Stimulated activated CD4-positive, alpha-beta T cell treated with anti-CD3 and anti-CD28 coated beads, Interleukin-1b, Interleukin-23, amount 100 ng/mL, for 1 hour (primary cell): ENCODE measurements around the gene CER1.

Experiments used
- DNase-seq, 2 donors: peaks; one replicate each; pipeline ENCODE4 v3.0.0-alpha.2; 2020; ENCODE audit warnings: low read depth in 2 of 2

The CER1 gene

DNA sequence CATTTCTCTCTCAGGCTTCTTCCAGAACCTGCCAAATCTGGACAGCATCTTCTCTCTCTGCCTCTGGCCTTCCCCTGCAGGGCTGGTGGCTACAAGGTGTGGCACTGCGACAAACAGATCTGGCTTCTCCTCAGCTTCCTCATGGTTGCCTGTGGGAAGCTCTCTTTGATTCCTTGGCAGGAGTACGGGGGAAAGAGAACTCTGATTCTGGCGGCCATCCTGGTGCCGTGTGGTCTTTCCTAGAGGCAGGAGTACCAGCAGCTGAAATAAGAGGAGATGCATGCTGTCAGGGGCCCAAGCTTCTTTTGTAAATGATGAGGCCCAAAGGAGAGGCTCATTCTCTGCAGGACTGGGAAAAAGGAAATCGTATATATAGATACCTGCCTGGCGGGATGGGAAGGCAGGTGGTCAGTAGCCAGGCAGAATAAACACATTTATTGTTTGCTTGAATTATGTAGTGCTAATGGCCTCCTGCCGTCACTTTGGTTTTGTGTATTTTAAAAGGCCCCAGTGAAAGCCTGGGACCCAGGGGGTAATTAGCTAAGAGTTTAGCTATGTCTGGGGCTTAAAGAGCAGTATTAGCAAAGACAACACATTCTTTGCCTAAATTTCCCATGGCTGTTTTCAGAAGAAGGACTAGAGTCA is at the start of gene CER1:
Gene CER1 (minus strand): TSS at position 343 of the 645 bp plus-strand sequence. CDS start 61 bp downstream, at position 282.
- no peak for DNase-seq

GRCh38 chr9:14770592-14770991 is 48.1 kb upstream of the CER1 start:
- DNase-seq = no peak

DNA sequence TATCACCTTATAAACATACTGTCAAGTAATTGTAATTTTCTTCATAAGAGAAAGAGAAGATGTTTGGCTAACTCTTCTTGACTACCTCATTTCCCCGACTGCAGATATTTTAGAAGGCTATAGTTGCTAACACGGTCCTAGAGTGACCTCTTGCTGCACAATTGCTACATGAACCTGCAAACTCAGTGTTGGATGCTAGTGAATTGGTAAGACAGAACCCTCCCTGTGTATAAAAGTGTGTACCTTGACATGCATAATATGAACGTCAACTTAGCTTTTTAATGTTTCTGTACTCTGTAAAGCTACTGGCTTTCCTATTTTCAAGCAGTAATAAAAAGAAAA is 46.7 kb upstream of the CER1 start:
- no peak for DNase-seq

- no peak for DNase-seq
Measured at GRCh38 chr9:14768405-14769229, 46.1 kb upstream of the CER1 start.

DNA sequence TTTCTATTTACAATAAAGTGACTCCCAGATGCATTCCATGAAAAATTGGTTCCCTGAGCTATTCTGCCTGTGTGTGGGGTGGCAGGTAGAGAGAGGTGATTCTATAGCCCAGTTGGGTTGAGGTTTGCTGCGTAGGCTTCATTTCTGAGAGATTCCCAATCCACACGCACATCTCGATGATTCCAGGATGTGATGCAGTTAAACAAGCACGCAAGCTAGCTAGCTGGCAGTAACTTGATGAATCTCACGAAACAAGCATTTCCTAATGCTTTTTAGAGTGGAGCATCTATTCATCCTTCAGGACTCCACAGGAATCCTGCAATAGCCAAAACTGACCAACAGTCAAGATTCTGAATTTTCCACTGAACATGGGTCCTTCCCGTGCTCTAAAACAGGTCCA is 43.8 kb upstream of the CER1 start:
- DNase-seq = no peak

DNA sequence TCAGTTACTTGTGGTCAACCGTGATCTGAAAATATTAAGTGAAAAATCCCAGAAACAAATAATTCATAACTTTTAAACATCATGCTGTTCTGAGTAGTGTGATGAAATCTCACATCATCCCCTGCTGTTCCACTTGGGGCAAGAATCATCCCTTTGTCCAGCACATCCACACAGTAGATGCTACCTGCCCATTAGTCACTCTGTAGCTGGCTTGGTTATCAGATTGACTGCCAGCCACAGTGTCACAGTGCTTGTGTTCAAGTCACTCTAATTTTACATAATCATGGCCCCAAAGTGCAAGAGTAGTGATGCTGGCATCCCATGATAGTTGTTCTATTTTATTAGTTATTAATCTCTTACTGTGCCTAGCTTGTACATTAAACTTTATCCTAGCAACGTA is 39.1 kb upstream of the CER1 start:
- no peak for DNase-seq

- no peak for DNase-seq
Measured at GRCh38 chr9:14760060-14760459, 37.5 kb upstream of the CER1 start.

GRCh38 chr9:14756291-14756690 is 33.8 kb upstream of the CER1 start:
- no peak for DNase-seq

DNA sequence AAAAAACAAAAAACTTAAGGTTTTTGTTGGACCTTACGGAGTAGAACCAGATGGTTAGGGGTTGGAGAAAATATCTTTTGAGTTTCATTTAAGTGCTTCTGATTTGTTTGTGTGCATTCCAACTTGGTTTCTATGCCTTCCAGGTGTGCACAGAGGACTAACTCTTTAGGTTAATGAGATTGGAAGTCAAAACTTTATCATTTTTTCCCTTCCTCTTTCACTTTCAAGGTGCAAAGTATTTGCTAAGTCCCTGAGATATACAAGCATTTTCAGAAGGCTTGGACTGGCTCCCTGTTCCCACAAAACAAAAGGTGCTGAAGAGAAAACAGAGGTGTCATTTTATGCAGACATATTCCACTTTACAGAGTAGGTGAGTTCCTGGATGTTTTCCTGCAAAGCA is 30.3 kb upstream of the CER1 start:
- no peak for DNase-seq

GRCh38 chr9:14752271-14752670 is 29.7 kb upstream of the CER1 start:
- DNase-seq = no peak

DNA sequence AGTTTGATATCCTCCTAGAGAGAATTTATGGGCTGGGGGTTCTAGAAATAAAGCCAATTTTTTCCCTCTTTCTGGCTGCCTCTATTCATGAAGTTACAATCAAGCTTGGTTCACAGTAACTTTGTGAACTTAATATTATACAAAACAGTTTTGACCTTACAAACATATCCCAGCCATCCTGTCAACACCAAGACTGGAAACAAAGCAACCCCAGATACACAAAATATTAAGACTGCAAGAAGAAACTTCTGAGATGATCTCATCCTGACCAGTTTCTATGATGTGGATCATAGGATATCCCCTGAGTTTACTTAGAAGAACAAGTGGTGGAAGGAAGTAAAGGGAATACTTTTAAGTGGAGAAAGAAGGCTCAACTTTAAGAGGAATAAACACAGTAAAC is 28.3 kb upstream of the CER1 start:
- no peak for DNase-seq

DNA sequence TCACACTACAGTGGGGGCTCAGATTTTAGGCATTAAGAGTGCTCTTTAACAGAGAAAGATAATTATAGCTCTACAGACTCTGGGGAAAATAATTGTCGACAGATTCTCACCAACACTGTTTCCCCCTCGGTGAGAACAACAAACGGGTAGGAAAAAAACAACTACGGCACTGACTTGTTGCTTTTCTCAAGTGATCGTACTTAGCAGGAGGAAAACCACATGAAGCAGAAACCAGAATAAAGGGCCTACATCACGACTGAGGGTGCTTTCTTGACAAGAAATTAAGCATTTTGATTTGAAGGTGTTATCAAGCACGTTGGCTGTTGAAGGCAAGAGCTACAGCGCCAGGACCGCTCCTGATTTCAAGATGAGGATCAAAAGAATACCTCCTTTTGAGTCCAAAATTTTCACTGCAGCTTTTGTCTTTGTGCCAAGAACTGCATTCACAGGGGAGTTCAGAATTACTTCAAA is 27.2 kb upstream of the CER1 start:
- DNase-seq = no peak

GRCh38 chr9:14748373-14748772 is 25.8 kb upstream of the CER1 start:
- no peak for DNase-seq

- DNase-seq = no peak
Measured at GRCh38 chr9:14747111-14747510, 24.6 kb upstream of the CER1 start.

- DNase-seq = no peak
Measured at GRCh38 chr9:14746626-14747025, 24.1 kb upstream of the CER1 start.

DNA sequence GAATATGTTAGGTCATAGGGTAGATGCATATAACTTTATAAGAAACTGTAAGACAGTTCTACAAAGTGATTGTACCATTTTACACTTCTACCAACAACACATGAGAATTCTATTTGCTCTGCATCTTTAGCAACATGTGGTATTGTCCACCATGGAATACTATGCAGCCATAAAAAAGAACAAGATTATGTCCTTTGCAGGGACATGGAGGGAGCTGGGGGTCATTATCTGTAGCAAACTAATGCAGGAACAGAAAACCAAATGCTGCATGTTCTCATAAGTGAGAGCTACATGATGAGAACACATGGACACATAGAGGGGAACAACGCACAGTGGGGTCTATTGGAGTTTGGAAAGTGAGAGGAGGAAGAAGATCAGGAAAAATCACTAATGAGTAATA is 22.2 kb upstream of the CER1 start:
- no peak for DNase-seq

DNA sequence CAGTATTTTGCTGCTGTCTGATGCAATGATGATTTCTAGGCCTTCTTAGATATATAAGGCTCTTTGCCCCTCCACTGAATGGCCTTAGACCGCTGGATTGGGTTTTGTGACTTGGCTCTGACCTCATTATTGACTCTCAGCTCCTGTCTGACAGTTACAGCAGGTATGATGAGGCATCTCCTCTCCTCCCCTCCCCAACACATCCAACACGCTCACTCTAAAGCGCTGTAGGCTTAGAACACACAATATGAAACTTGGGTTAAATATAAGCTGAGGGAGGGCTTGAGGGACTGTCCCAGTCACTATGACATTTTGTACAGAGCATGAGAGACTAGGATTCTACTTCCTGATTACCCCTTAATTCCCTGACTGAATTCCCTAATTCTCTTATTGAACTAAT is 18.8 kb upstream of the CER1 start:
- DNase-seq = no peak

DNA sequence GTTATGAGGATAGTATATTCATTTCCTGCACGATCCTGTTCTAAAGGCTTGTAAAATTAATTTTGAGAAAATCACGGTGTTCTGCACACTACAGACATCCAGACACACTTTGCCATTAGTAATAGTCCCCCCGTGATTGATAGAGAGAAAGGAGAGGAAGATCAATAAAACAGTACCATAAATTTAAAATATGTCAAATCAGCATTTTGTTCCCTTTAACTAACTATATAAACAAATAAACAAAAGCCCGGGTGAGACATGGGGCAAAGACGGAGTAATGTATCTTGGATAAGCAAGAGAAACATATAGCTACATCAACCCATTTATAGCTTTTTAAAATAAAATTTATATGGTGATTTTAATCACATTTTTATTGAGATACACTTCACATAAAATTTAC is 10.6 kb upstream of the CER1 start:
- DNase-seq = no peak

GRCh38 chr9:14731294-14731981 is 8.9 kb upstream of the CER1 start:
- no peak for DNase-seq

GRCh38 chr9:14730461-14730898 is 7.9 kb upstream of the CER1 start:
- no peak for DNase-seq

DNA sequence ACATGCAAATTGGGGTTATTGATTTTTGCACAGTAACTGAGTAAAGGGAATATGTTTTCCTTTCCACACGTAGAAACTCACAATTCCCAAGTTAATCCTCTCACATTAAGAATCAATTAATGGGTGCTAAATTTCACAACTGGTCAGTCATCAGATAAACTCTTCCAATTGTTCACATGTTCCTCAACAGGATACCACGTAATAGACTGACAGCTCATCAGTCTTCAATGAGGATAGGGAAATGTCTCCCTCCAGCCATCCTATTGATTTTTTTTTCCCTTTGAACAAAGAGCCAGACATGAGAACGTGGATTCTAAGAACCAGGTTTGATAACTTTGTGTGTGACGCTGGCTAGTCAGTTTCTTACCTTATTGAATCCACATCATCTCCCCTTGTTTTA is 768 bp upstream of the CER1 start:
- no peak for DNase-seq

DNA sequence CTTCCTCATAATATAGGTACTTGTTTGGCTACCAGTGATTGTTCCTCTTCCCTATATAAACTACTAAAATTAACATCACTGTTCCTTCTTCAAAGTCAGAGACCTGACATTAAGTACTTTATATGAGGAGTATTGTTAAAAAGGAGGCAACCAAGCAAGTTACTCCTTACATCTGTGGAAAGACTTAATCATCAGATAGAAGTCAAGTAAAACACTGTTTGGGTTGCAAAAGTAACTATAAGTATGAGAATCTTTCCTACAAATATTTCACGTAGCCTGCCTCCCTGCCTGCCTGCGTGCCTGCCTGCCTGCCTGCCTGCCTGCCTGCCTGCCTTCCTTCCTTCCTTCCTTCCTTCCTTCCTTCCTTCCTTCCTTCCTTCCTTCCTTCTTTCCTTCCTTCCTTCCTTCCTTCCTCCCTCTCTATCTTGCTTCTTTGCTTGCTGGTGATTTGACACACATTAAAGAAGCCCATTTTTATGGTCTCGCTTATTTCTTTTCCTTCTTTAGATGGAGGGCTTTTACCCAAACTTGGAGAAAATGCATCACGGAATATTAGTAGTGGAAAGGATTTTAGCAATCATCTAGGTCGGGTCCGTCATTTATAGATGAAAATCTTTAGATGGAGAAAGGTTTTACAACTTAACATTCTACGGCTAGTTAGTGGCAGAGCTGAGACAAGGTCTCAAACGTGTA is 3.2 kb downstream of the CER1 start:
- DNase-seq = no peak
